Caco-2 (cell line): ENCODE data around the gene DNAJC10. TPM values are rescaled to one million over a fixed set of nuclear protein-coding genes. Genes with fewer than 3 reads are reported as not detected.

ENCODE experiments used
- Bru-seq: library from RNA; stranded (reverse); fragments of 400-500 nt; gene quantifications from one replicate; lab custom pipeline; 2021; lab: Mats Ljungman, UMichigan
- BruChase-seq, 2 experiments: library from RNA; stranded (reverse); fragments of 400-500 nt; gene quantifications; one replicate each; lab custom pipeline; 2021; lab: Mats Ljungman, UMichigan
- BruUV-seq: library from RNA; stranded (reverse); fragments of 400-500 nt; replicated peaks from 2 replicates; lab custom pipeline; 2021; lab: Mats Ljungman, UMichigan
- CTCF ChIA-PET: fragments of 300-600 bp; sonication (Branson Sonifier 250); formaldehyde crosslinking; loops from one replicate; lab custom pipeline; 2022; ENCODE audit warnings: antibody characterized with exemption; lab: Charles Lee
- POLR2A ChIA-PET: fragments of 300-600 bp; sonication (Branson Sonifier 250); formaldehyde crosslinking; loops from one replicate; lab custom pipeline; 2022; ENCODE audit warnings: antibody characterized with exemption; lab: Charles Lee
- DNase-seq, 2 experiments: peaks; one replicate each; pipeline versions ENCODE4 v3.0.0 to v3.0.0-alpha.2; 2020 to 2022
- H3K27me3 ChIP-seq: replicated peaks from 2 replicates; pipeline ENCODE4 v1.6.0; 2011; ENCODE audit warnings: low read length; ENCODE audit not compliant: control insufficient read depth, insufficient read depth
- H3K36me3 ChIP-seq: 2 replicates; pipeline ENCODE4 v1.5.1; 2011; ENCODE audit warnings: low read length; ENCODE audit not compliant: control insufficient read depth, insufficient read depth
- H3K4me1 ChIP-seq: fragments of 250-450 bp; sonication (Bioruptor Pico); 2 replicates; pipeline ENCODE4 v1.5.1; 2020; ENCODE audit warnings: mild to moderate bottlenecking
- H3K4me3 ChIP-seq: 2 replicates; pipeline ENCODE4 v1.5.1; 2011; ENCODE audit warnings: low read depth, mild to moderate bottlenecking, control low read depth, low read length
- H3K9me3 ChIP-seq: fragments of 250-450 bp; sonication (Bioruptor Pico); 2 replicates; pipeline ENCODE4 v1.5.1; 2020; ENCODE audit warnings: mild to moderate bottlenecking, moderate library complexity
- H3K27ac Mint-ChIP-seq: one replicate; pipeline ENCODE4 v1.8.0; 2022; ENCODE audit warnings: mixed read lengths; ENCODE audit not compliant: unreplicated experiment
- H3K27me3 Mint-ChIP-seq: one replicate; pipeline ENCODE4 v1.8.0; 2022; ENCODE audit warnings: mixed read lengths; ENCODE audit not compliant: insufficient read depth, unreplicated experiment
- H3K36me3 Mint-ChIP-seq: one replicate; pipeline ENCODE4 v1.8.0; 2022; ENCODE audit warnings: mild to moderate bottlenecking, mixed read lengths; ENCODE audit not compliant: insufficient read depth, unreplicated experiment
- H3K4me1 Mint-ChIP-seq: one replicate; pipeline ENCODE4 v1.8.0; 2022; ENCODE audit warnings: low read depth, mixed read lengths; ENCODE audit not compliant: unreplicated experiment
- H3K4me3 Mint-ChIP-seq: one replicate; pipeline ENCODE4 v1.8.0; 2022; ENCODE audit warnings: mild to moderate bottlenecking, moderate library complexity, mixed read lengths; ENCODE audit not compliant: unreplicated experiment
- H3K9me3 Mint-ChIP-seq: one replicate; pipeline ENCODE4 v1.8.0; 2022; ENCODE audit warnings: mixed read lengths; ENCODE audit not compliant: unreplicated experiment
- CTCF ChIP-seq, 2 experiments: fragments of 200-600 bp in 1 of 2; IDR thresholded peaks; 1 replicate in 1 of 2; 2 replicates in 1 of 2; pipeline versions ENCODE4 v1.5.1 to v1.8.0; 2011 to 2022; ENCODE audit warnings: antibody characterized with exemption in 1 of 2, control low read depth in 1 of 2, inconsistent platforms in 1 of 2, low read depth in 1 of 2, low read length in 1 of 2, mild to moderate bottlenecking in 1 of 2, moderate library complexity in 1 of 2; ENCODE audit not compliant: insufficient read depth in 1 of 2, severe bottlenecking in 1 of 2, unreplicated experiment in 1 of 2
- intact Hi-C: fragments of 100-400 bp; cut with micrococcal nuclease; formaldehyde crosslinking; loops from one replicate; pipeline ENCODE4 v1.10.0; 2022; ENCODE audit not compliant: unreplicated experiment
- long read RNA-seq: library from polyadenylated mRNA; stranded (forward); transcript quantifications from one replicate; pipeline ENCODE4 v2.0.0, GENCODE V29; 2022
- total RNA-seq: library from RNA; stranded (reverse); gene quantifications from 2 replicates; pipeline ENCODE4 v1.2.3, GENCODE V29; 2022

The DNAJC10 gene, protein sequence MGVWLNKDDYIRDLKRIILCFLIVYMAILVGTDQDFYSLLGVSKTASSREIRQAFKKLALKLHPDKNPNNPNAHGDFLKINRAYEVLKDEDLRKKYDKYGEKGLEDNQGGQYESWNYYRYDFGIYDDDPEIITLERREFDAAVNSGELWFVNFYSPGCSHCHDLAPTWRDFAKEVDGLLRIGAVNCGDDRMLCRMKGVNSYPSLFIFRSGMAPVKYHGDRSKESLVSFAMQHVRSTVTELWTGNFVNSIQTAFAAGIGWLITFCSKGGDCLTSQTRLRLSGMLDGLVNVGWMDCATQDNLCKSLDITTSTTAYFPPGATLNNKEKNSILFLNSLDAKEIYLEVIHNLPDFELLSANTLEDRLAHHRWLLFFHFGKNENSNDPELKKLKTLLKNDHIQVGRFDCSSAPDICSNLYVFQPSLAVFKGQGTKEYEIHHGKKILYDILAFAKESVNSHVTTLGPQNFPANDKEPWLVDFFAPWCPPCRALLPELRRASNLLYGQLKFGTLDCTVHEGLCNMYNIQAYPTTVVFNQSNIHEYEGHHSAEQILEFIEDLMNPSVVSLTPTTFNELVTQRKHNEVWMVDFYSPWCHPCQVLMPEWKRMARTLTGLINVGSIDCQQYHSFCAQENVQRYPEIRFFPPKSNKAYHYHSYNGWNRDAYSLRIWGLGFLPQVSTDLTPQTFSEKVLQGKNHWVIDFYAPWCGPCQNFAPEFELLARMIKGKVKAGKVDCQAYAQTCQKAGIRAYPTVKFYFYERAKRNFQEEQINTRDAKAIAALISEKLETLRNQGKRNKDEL
- 103 and 109 TPM in 2 replicates for total RNA-seq
- Bru-seq, nascent RNA = percentile 81 among the genes with signal in this experiment
- BruChase-seq, experiment 1, labeled RNA remaining after a 2-hour chase = percentile 79 among the genes with signal in this experiment
- BruChase-seq, experiment 2, labeled RNA remaining after a 6-hour chase = percentile 84 among the genes with signal in this experiment
- long read RNA-seq, full-length matches to known transcripts = 94 of 135 reads
- long read RNA-seq, partial matches to known transcripts = 14 of 135 reads
- long read RNA-seq, other reads (novel, unspliced or antisense) = 27 of 135 reads

DNA sequence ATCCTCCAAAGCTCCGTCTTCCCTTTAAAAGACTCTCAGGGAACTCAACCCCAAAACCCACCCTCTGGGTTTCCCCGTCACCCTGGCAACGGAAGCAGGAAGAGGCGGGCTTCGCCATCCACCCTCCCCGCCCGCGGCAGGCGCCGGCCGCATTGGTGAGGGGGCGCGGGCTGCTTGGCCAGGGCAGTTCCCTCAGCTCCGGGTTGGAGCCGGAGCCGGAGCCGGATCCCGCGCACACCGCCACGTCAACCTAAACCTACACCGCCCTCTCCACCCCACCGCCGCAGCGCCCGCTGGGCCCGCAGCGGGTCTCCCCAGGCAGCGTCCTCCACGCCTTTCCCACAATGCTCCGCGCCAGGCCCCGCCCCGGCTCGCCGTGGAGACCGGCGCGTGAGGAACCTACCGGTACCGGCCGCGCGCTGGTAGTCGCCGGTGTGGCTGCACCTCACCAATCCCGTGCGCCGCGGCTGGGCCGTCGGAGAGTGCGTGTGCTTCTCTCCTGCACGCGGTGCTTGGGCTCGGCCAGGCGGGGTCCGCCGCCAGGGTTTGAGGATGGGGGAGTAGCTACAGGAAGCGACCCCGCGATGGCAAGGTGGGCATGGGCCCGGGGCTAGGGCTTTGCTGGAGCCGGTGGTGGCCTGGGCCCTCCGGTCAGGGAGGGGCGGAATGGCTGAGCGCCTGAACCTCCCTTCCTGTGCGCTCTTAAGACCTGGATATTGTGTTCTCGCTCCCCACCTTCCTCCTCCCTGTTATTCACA is at the start of gene DNAJC10:
DNAJC10 (plus strand) TSS at position 366 of the 758 bp plus-strand sequence. CDS start 1,830 bp downstream, outside the sequence.
- DNase-seq = peak; percentile 88 to 94
- Mint-ChIP-seq H3K36me3 (peaks cover 11% of the 10 kb centered on the region), H3K4me1 (peaks cover 14% of the 10 kb centered on the region), H3K27me3 (peaks cover 3% of the 10 kb centered on the region), H3K27ac (no peak within 1 kb of the TSS), H3K4me3 (no peak within 1 kb of the TSS), H3K9me3 (no peaks in the 10 kb centered on the region)
- no peak for TF ChIP-seq CTCF (IDR thresholded peaks at IDR 0.05; ENCODE audit: insufficient read depth in 1 of 2, low read depth in 1 of 2, low read length in 1 of 2, severe bottlenecking in 1 of 2, unreplicated experiment in 1 of 2)
- ChIA-PET POLR2A (interaction anchor here (1.5 kb wide), 1 partner anchor 49 kb away, joined by 3 read pairs; no protein-coding TSS in a partner anchor), CTCF (interaction anchor here (1.0 to 1.2 kb wide), 2 partner anchors 9 to 49 kb away, joined by 3 read pairs; no protein-coding TSS in a partner anchor)
- no peaks in the 10 kb centered on the region for H3K27me3 ChIP-seq
- H3K4me1 ChIP-seq = peaks cover 13% of the 10 kb centered on the region; the same call in 1 of the 2 replicates
- BruUV-seq = no TSS peak
- no peaks in the 10 kb centered on the region for H3K36me3 ChIP-seq
- intact Hi-C loops = loop anchor here (1.0 kb wide), 2 partner anchors 49 to 99 kb away; no protein-coding TSS in a partner anchor
- no peaks in the 10 kb centered on the region for H3K9me3 ChIP-seq
- H3K4me3 ChIP-seq = peak within 1 kb of the TSS; percentile 62

DNA sequence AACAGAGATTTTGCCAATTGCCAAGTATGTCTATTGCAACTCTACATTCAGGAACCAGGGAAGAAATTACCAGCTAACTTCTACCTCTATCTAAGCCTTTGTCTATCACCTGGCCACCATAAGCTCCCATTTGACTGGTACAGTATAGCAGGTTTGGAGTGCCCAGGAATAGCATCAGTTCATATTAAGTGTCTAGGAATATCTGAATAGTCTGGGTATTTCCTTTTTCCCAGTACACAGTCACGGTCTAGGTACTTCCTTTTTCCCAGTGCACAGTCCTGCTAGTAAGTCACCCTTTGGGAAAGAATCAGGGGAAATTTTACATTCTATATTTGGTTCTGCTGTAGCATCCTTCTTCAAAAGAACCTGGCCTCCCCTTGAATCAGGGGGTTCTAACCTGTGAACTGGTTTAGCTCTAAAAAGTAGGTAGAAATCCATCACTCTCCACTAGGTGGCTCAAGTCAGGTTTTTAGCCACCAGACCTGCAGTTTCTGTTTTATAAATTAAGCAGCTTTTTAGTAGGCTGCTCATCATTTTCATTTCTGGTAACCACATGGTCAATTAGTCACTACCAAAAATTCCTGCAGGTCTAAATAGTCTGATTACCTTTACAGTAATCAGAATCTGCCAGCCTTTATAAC is 49.3 kb upstream of the DNAJC10 start:
- intact Hi-C loops = loop anchor here (1.0 kb wide), 3 partner anchors 49 to 480 kb away; no protein-coding TSS in a partner anchor
- Mint-ChIP-seq H3K27ac (no peak overlapping the region), H3K4me3 (no peak overlapping the region), H3K4me1 (no peaks in the 10 kb centered on the region), H3K27me3 (peaks cover 8% of the 10 kb centered on the region), H3K9me3 (no peaks in the 10 kb centered on the region), H3K36me3 (no peaks in the 10 kb centered on the region)
- Histone ChIP-seq H3K36me3 (no peaks in the 10 kb centered on the region), H3K4me1 (no peaks in the 10 kb centered on the region), H3K4me3 (no peak overlapping the region), H3K9me3 (no peaks in the 10 kb centered on the region), H3K27me3 (no peaks in the 10 kb centered on the region; the same call in 1 of the 2 replicates)
- BruUV-seq = no TSS peak
- TF ChIP-seq CTCF (IDR thresholded peaks at IDR 0.05; ENCODE audit: insufficient read depth in 1 of 2, low read depth in 1 of 2, low read length in 1 of 2, severe bottlenecking in 1 of 2, unreplicated experiment in 1 of 2) = peak; percentile 69
- peak in 1 of 2 experiments; percentile 20 for DNase-seq
- CTCF ChIA-PET = interaction anchor here (0.6 to 1.3 kb wide), 4 partner anchors 48 to 442 kb away, joined by 3 to 8 read pairs (median 4); no protein-coding TSS in a partner anchor
- POLR2A ChIA-PET = interaction anchor here (0.7 to 0.9 kb wide), 2 partner anchors 49 to 50 kb away, joined by 3 read pairs; partner anchors contain the start of gene DNAJC10
